IPS-18c (cell line): Measurements from ENCODE around the gene LRRFIP1.

Experiments
- H3K4me3 ChIP-seq: 2 replicates; pipeline ENCODE4 v1.7.0; 2013; ENCODE audit warnings: low read depth, mild to moderate bottlenecking, low read length, moderate library complexity; ENCODE audit not compliant: insufficient read depth
- H3K9me3 ChIP-seq: one replicate; pipeline ENCODE4 v1.6.1; 2013; ENCODE audit warnings: mild to moderate bottlenecking, low read length, moderate library complexity; ENCODE audit not compliant: control insufficient read depth, insufficient read depth

Gene LRRFIP1

DNA sequence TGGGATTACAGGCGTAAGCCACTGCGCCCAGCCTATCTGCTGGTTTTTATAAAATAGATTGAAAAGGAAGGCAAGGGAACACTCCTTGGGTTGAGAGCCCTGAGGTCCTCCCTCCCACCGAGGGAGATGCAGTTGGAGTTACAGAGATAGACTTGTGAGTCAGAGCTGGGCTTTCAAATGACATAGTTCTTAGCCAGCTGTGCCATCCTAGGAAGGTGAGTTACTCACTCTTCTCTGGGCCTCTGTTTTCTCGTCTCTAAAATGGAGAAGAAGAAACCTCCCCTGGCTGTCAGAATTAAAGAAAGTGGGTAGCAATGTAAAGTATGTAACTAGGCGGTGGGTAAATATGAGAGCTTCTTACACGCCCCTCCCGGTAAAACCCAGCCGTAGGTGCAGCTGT is 2.4 kb downstream of the LRRFIP1 start:
- no peak overlapping the region for H3K4me3 ChIP-seq
- H3K9me3 ChIP-seq, result peaks cover 2% of the 10 kb centered on the region

DNA sequence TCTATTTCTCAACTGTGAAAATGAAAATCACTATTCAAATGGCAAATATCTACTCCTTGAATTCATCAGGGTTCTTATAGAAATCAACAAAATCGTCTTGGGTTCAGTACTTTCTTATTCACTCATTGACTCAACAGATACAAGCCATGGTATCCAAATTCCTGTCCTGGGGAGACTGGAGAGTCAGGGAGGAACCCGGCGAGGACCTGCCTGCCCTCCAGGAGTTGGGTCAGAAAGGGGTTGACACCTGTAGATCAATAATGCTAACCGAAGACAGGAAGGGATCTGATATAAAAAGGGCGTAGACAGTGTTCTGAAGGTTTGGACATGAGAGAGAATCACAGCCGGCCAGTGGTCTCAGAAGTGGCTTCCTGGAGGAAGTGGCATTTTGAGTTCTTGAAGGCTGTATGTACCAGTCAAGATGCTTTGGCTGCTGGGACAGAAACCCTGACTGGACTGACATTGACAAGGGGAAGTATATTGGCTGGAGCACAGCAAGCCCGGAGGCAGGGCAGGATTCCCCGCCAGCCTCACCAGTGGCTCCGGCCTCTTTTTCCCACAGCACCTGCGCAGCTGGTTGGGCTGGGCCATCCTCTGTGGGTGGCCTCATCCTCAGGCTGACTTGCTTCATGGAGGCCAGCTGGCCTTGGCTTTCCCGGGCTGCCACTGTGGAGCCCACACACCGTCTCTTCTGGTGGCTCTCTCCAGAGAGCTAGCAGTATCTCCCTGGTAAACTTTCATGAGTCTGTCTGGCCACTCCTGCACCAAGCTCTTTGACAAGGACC is 3.0 kb downstream of the LRRFIP1 start:
- Histone ChIP-seq H3K9me3 (peaks cover 2% of the 10 kb centered on the region), H3K4me3 (no peak overlapping the region)

DNA sequence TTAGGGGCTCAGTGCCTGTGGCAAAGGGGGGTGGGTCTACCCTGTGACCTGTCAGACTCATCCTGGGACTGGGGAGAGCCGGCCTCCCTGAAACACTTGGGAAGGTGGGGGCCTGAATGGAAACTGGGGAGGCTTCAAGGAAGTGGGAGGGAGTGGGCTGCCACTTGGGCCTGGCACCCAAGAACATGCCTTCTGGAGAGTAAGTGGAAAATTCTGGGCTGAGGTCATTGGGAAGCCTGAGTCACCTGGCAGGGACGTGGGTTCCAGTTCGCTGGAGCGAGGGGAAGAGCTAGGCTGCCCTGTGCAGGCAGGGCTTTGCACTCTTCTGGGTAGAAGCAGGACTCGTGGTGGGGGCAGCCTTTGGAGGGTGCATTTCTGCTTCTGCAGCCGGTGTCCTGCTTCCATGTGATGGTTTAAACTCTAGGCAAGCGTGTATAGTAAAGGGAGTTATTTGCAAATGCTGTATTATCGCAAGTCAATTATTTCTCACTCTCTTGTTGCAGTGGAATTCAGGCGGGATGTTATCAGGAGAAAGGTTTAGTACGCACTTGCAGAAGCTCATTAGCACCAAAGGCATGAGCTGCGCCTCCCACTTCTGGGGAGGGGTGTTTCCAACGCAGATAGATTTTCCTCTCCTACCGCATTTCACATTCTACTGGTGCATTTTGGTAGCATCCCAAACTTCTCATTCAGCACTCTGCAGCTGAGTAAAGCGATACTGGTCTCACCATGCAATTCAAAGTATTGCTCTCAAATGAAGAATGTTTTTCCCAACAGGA is 3.8 kb downstream of the LRRFIP1 start:
- Histone ChIP-seq H3K4me3 (no peak overlapping the region), H3K9me3 (no peaks in the 10 kb centered on the region)

DNA sequence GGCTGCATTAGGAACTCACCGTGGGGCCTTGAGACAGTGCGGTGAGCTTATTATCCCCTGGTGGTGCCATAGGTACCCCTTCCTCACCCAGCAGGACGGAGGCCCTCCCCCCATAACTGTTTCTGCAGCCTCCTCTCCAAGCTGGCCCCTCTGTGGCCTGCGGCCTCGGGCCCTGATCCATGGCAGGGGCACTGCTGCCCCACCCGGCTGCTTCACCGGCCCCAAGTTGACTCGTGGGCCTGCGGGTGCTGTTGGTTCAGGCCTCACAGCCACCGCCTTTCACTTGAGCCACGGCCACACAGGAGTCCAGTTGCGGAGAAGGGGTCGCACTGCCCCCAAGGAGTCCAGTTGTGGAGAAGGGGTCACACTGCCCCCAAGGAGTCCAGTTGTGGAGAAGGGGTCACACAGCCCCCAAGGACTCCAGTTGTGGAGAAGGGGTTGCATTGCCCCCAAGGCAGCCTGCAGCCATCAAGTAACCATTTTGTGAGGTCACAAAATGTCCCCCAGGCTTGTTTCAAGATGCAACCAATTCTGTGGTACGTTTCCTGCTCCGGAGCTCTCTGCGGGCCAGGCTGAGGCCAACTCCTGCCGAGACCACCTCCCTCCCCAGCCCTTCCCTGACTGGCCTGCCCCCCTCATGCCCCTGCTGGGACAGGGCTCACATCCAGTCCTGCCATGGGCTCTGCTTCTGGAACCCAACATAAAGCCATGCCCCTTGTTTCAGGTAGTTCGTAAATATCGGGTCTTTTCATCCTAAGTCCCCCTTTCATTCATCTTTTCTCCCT is 4.6 kb downstream of the LRRFIP1 start:
- H3K9me3 ChIP-seq, result no peaks in the 10 kb centered on the region

DNA sequence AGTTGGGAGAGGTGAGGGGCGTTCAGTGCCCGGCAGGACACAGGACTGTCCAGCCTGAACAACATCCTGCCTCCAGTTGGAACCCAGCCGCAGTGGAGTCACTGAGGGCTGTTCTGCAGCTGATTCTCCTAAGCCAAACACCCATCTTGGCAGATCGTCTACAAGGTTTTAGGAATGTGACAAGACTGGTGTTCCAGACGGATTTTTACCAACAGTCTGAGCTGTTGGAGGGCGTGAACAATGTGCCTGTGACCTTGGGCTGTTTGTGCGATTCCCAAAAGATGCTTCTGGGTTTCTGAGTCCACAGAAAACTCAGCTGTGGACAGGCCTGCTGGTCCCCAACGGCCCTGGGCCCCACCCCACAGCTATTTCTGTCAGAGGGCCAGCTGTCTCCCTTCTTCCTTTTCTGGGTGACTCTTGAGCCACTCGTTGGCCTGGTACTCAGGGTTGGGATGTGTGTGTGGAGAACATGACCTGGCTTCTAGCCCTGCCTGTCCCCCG is 5.7 kb downstream of the LRRFIP1 start:
- no peak overlapping the region for H3K4me3 ChIP-seq
- peaks cover 2% of the 10 kb centered on the region for H3K9me3 ChIP-seq

More for the DNA sequence above, 4.6 kb downstream of the LRRFIP1 start:
- H3K4me3 ChIP-seq, result no peak overlapping the region; the same call in 1 of the 2 replicates

DNA sequence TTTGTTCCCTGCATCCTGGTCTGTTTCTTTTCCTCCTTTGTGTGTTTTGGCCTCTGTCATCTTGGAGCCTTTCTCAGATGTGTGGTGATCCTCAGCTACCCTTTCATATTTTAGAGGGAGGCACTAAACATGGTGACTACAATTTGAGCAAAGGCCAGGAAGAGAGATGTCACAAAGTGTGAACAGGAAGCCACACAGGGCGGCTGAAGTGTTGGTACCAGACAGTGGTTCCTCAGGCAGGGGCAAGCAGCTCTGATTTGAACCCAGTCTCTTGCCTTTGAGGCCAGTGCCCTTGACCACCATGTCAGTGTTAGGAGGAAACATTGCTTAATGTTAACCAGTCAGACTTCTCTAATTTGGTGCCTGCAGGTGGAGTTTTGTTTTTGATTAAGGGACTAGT is 9.2 kb downstream of the LRRFIP1 start:
- Histone ChIP-seq H3K4me3 (no peak overlapping the region), H3K9me3 (peaks cover 4% of the 10 kb centered on the region)

- H3K4me3 ChIP-seq, result no peak overlapping the region
- peaks cover 4% of the 10 kb centered on the region for H3K9me3 ChIP-seq
Measured at GRCh38 chr2:237637429-237638135, 10.2 kb downstream of the LRRFIP1 start.

- H3K9me3 ChIP-seq, result peaks cover 4% of the 10 kb centered on the region
Measured at GRCh38 chr2:237638176-237638575, 10.8 kb downstream of the LRRFIP1 start.

GRCh38 chr2:237639052-237639835 is 11.9 kb downstream of the LRRFIP1 start:
- Histone ChIP-seq H3K4me3 (no peak overlapping the region), H3K9me3 (peaks cover 4% of the 10 kb centered on the region)

More at GRCh38 chr2:237638176-237638575, 10.8 kb downstream of the LRRFIP1 start:
- H3K4me3 ChIP-seq, result no peak overlapping the region

GRCh38 chr2:237639836-237640220 is 12.4 kb downstream of the LRRFIP1 start:
- Histone ChIP-seq H3K9me3 (peaks cover 4% of the 10 kb centered on the region), H3K4me3 (no peak overlapping the region)

GRCh38 chr2:237640493-237640998 is 13.2 kb downstream of the LRRFIP1 start:
- no peak overlapping the region for H3K4me3 ChIP-seq
- H3K9me3 ChIP-seq, result peaks cover 4% of the 10 kb centered on the region

DNA sequence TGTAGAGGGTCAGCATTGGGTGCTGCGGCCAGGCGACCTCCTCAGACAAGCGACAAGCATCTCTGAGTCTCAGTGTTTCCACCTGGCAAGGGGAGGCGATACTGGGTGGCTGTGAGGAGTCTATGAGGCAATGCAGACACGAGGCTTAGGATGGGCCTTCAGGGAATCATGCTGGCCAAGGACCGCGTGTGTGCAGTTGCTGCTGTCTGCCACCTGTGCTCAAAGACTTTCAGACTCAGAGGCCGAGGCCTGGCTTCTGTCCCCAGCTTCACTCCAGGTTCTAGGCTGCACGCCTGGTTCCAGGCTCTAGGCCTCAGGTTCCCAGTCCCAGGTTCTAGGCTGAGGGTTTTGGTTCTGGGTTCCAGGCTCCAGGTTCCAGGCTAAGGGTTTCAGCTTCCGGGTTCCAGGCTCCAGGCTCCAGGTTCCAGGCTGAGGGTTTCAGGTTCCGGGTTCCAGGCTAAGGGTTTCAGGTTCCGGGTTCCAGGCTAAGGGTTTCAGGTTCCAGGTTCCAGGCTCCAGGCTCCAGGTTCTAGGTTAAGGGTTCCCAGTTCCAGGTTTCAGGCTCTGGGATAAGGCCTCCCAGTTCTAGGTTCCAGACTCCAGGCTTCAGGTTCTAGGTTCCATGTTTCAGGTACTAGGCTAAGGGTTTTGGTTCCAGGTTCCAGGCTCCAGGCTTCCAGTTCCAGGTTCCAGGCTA is 14.8 kb downstream of the LRRFIP1 start:
- H3K9me3 ChIP-seq, result peaks cover 4% of the 10 kb centered on the region
- H3K4me3 ChIP-seq, result no peak overlapping the region

- peaks cover 2% of the 10 kb centered on the region for H3K9me3 ChIP-seq
- no peak overlapping the region for H3K4me3 ChIP-seq
Measured at GRCh38 chr2:237643066-237643465, 15.7 kb downstream of the LRRFIP1 start.

DNA sequence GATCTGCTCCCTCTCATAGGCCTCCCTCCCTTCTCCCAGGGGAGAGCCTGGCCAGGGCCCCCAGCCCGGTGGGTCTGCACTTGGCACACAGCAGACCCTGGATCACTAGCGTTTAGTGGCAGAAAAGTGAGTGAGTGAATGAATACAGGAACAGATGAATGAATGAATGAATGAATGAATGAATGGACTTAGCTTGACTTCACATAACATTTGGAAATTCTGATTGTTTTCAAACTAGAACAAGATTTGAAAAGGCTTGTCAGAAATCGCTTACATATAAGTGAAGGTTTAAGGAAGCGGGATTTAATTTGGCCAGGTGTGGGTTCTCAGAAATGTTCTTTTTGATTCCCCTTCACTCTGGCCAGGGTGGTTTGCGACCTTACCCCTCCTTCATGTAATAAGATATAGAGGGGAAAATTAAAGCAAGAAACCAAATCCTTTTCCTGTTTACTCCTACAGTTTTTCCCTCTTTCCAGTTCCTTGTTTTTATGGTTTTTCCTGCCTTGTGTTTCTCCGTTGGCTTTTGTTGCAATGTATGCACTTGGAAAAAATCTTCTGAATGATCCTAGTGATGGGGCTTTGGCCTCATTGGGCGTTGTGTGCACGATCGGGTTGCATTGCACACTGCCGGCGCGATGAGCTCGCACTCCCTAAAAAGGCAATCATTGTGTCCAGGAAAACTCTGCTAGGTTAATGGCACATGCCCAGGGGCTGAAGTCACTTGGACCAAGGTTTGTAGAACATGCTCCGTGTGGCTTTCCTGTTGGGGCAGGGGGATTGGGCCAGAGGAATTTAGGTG is 16.4 kb downstream of the LRRFIP1 start:
- H3K4me3 ChIP-seq, result no peak overlapping the region
- H3K9me3 ChIP-seq, result peaks cover 2% of the 10 kb centered on the region

- Histone ChIP-seq H3K9me3 (peaks cover 2% of the 10 kb centered on the region), H3K4me3 (no peak overlapping the region)
Measured at GRCh38 chr2:237644381-237644703, 17.0 kb downstream of the LRRFIP1 start.
